HepG2 (cell line): ENCODE measurements around the gene TAF4B. TPM values are rescaled to one million over a fixed set of nuclear protein-coding genes. Genes with fewer than 3 reads are reported as not detected.

Source experiments
- ZBTB1 ChIP-seq: sonication (generic); formaldehyde crosslinking; IDR thresholded peaks from 2 replicates; pipeline ENCODE4 v1.4.0; 2020; ENCODE audit warnings: missing genetic modification reagents, borderline replicate concordance
- polyA plus RNA-seq, 8 experiments: library from polyadenylated mRNA; depleted of rRNA in 3 of 8; stranded (reverse) in 7 of 8; unstranded in 1 of 8; fragments of >200 nt; fragmentation: Illumina TruSeq in 4 of 8; extraction: Trizol in 4 of 8; gene quantifications; 2 replicates each; pipeline versions ENCODE4 v1.2.1 to v1.2.3, GENCODE V29; 2011 to 2016; ENCODE audit warnings: low read depth in 4 of 8, missing spikeins in 1 of 8, mixed read lengths in 1 of 8; ENCODE audit not compliant: insufficient read depth in 1 of 8
- small RNA-seq, 3 experiments: library from RNA; depleted of rRNA; stranded (forward); fragments of <200 nt; gene quantifications; one replicate each; pipeline ENCODE3, GENCODE V24; 2012; ENCODE audit warnings: low read depth in 2 of 3, low replicate concordance in 1 of 3; ENCODE audit not compliant: insufficient read length in 3 of 3, insufficient read depth in 2 of 3
- total RNA-seq, 5 experiments: library from RNA; depleted of rRNA; stranded (reverse); fragments of >200 nt; fragmentation: Illumina TruSeq; extraction: Trizol; gene quantifications; 2 replicates each; pipeline ENCODE4 v1.2.3, GENCODE V29; 2016; ENCODE audit warnings: low read depth in 1 of 5

The TAF4B gene
- total and polyA plus RNA-seq, 2 of the 13 experiments (the other 11 are each of a cell fraction or from before 2014, with no cell fraction given) = 2.2 to 3.8 TPM

GRCh38 chr18:26440644-26441043, 214.4 kb downstream of the TAF4B start (continued):
- no peak for TF ChIP-seq ZBTB1 (CRISPR knock-in tag)

Small RNA genes within 50 kb of the gene (small RNA-seq; reads per million reads assigned to genes)
- 0 reads per million in 3 experiments for gene RNU6-1289P

Other genes with a start within 250 kb of the TAF4B start
- 49.2 and 61.4 TPM in 2 replicates for gene SS18, start 135.8 kb upstream of the TAF4B start, total RNA-seq (2016; rRNA removed; fragmentation: Illumina TruSeq; extraction: Trizol)
- gene SS18, start 135.8 kb upstream of the TAF4B start, polyA plus RNA-seq (2011; rRNA removed) = 82.7 and 83.2 TPM in 2 replicates
- not detected in 2 replicates for gene PSMA8, start 92.6 kb upstream of the TAF4B start, total RNA-seq (2016; rRNA removed; fragmentation: Illumina TruSeq; extraction: Trizol)
- not detected in 2 replicates for gene PSMA8, start 92.6 kb upstream of the TAF4B start, polyA plus RNA-seq (2011; rRNA removed)